ENCODE results near the gene DST.
"Not testable (repeated sequence)": the region's sequence is repeated elsewhere in the genome, so short reads cannot be mapped to it uniquely, and the experiment has no call there.

Gene DST

GRCh38 chr6:56514395-56514794 lies 128.3 kb downstream of the DST start:
- DNase-seq = no peak

- no peak for DNase-seq
Observed at GRCh38 chr6:56513631-56514030, 129.1 kb downstream of the DST start.

- no peak for DNase-seq
Observed at GRCh38 chr6:56511591-56511990, 131.1 kb downstream of the DST start.

- no peak for DNase-seq
Observed at GRCh38 chr6:56510984-56511531, 131.6 kb downstream of the DST start.

- DNase-seq = no peak
Observed at GRCh38 chr6:56509031-56509430, 133.7 kb downstream of the DST start.

GRCh38 chr6:56507517-56507916 lies 135.2 kb downstream of the DST start:
- no peak for DNase-seq

GRCh38 chr6:56505512-56506260 lies 137.0 kb downstream of the DST start:
- no peak for DNase-seq

- no peak for DNase-seq
Observed at GRCh38 chr6:56501993-56502392, 140.7 kb downstream of the DST start.

GRCh38 chr6:56499095-56499494 lies 143.6 kb downstream of the DST start:
- DNase-seq = no peak

GRCh38 chr6:56497691-56498090 lies 145.0 kb downstream of the DST start:
- DNase-seq = no peak

GRCh38 chr6:56497240-56497639 lies 145.4 kb downstream of the DST start:
- no peak for DNase-seq

GRCh38 chr6:56496650-56497049 lies 146.0 kb downstream of the DST start:
- DNase-seq = not testable (repeated sequence)

- DNase-seq = no peak
Observed at GRCh38 chr6:56495654-56496053, 147.0 kb downstream of the DST start.

GRCh38 chr6:56491606-56492328 lies 150.9 kb downstream of the DST start:
- DNase-seq = no peak

GRCh38 chr6:56490993-56491392 lies 151.7 kb downstream of the DST start:
- no peak for DNase-seq

GRCh38 chr6:56489559-56489958 lies 153.1 kb downstream of the DST start:
- no peak for DNase-seq

- no peak for DNase-seq
Observed at GRCh38 chr6:56488281-56488680, 154.4 kb downstream of the DST start.

GRCh38 chr6:56486681-56487080 lies 156.0 kb downstream of the DST start:
- DNase-seq = no peak

- DNase-seq = no peak
Observed at GRCh38 chr6:56484669-56485068, 158.0 kb downstream of the DST start.

GRCh38 chr6:56483929-56484328 lies 158.8 kb downstream of the DST start:
- no peak for DNase-seq

- no peak for DNase-seq
Observed at GRCh38 chr6:56482525-56482924, 160.2 kb downstream of the DST start.

GRCh38 chr6:56481957-56482356 lies 160.7 kb downstream of the DST start:
- DNase-seq = no peak

- DNase-seq = no peak
Observed at GRCh38 chr6:56480654-56481337, 161.9 kb downstream of the DST start.

- DNase-seq = no peak
Observed at GRCh38 chr6:56480246-56480645, 162.4 kb downstream of the DST start.

Measured in DMS79 treated with DMSO at 0.1 percent for 48 hours (cell line).